ENCODE data around the gene GSN. TPM values are rescaled to one million over a fixed set of nuclear protein-coding genes. Genes with fewer than 3 reads are reported as not detected.

Gene GSN
- total RNA-seq, 4 donors from 2014 or later, result 287 to 1,151 (median 926) TPM

DNA sequence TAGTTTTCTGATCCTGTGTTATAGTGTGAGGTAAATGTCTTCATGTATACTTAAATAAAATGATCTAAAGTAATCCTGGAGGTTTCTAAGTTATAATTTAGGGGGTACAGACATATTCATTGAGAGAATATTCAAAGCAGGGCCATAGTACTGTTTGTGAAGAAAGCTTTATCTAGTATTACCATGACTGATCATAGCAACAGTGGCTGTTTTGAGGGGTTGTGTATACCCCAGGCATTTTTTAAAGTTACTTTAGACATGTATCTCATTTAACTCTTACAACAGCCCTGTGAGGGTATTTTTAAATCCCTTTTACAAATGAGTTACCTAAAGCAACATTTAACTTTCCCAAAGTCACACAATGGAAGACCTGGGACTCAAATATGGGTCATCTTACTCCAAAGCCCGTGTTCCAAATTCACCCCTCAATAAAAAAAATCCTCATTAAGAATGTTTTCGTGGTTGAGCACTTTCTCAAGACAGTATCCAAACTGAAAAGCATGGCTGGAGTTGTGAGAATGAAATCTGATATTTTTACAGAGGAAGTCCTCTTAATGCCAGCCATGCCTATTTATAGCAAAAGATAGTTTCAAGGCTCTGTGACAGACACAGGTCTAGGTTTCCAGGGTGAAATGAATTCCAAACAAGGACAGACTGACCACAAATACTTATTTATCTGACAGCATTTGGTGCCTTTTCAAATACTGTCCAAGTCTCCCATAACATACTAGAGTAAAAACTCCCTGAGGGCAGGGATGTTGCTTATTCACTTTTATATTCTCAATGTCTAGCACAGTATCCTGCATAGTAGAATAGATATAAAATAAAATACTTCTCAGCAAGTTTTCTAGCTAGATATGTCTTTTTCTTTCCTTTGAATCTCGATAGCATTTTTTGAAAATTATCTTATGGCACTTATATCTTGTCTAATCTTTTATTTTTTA lies 91.7 kb downstream of the GSN start:
- TF ChIP-seq POLR2A (IDR thresholded peaks at IDR 0.05), result no peak
- TF ChIP-seq, protein P1, sequence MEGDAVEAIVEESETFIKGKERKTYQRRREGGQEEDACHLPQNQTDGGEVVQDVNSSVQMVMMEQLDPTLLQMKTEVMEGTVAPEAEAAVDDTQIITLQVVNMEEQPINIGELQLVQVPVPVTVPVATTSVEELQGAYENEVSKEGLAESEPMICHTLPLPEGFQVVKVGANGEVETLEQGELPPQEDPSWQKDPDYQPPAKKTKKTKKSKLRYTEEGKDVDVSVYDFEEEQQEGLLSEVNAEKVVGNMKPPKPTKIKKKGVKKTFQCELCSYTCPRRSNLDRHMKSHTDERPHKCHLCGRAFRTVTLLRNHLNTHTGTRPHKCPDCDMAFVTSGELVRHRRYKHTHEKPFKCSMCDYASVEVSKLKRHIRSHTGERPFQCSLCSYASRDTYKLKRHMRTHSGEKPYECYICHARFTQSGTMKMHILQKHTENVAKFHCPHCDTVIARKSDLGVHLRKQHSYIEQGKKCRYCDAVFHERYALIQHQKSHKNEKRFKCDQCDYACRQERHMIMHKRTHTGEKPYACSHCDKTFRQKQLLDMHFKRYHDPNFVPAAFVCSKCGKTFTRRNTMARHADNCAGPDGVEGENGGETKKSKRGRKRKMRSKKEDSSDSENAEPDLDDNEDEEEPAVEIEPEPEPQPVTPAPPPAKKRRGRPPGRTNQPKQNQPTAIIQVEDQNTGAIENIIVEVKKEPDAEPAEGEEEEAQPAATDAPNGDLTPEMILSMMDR (IDR thresholded peaks at IDR 0.05), result no peak
- DNase-seq, result no peak
- Histone ChIP-seq H3K36me3 (peaks cover 0 to 16% (median 0%) of the 10 kb centered on the region in 3 donors), H3K27ac (peak overlapping the region; percentile 3 to 98 (median 68)), H3K4me3 (no peak overlapping the region), H3K4me1 (peaks cover 41 to 100% (median 72%) of the 10 kb centered on the region in 3 donors), H3K9me3 (no peaks in the 10 kb centered on the region), H3K27me3 (no peaks in the 10 kb centered on the region)
- intact Hi-C loops (cut with DNase I), result no loop called here
- 76 to 79% methylated on average over 3 of the region's 3 CpGs for WGBS, 2 donors

DNA sequence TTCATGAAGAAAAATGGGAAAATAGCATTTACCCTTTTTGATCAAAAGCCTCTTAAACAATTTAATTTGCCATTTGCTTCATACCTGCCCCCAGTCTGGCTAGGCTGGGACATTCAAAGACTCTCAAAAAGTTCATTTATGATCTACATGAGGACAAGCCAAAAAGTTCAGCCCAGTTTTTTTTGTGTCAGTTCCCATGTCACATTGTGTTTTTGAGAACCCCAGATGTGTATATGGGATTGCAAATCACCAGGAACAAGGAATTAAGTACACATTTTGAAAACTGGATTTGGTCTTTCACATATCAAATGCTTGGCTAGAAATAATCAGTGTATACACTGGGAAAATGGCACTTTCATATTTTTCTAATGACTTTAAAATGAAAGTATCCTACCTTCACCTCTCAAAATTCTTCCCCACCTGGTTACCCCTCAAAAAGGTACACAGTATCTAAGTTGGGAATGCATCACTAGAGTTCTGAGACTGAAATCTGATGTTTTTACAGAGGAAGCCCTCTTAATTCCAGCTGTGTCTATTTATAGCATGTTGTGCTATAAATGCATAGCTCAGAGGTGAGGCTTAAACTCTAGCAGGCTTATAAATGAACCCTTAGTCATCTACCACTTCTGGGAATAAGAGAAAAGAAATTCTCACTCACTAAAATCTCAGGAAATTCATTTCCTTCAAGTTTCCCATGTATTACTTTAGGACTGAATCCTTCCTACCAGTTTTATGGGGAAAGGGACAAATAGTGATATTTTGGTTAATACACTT lies 92.8 kb downstream of the GSN start:
- no peak for DNase-seq

DNA sequence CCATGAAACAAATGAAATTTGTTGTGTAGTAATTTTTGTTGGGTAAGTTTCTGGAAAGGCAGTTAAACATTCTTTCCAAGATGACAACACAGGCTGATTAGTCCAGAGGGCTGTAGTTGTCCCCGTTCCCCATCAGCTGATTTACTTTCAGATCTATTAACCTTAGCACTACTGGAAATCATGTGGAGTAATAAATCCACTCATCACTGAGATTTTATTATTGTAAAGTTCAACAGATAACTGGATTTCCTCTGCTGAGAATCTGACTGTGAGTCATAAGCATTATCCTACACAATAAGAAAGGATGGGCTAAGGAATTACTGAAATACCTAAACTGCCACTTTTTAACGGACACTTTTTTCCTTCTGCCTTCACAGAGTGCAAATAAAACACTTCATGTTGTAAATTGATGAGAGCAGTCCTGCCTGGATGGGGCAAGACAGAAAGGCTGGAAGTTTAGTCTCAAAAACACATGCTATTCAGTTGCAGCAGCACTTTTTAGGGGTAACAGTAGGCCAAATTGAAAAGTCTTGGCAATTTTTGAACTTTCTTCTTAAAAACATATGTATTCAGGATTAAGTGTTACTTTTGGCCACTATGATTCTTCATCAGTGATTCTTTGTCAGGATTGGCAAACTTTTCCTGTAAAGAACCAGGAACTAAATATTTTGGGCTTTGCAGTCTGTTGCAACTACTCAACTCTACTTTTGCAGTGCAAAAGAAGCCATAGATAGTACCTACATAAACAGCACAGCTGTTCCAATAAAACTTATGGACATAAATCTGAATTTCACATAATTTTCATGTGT lies 95.1 kb downstream of the GSN start:
- Histone ChIP-seq H3K27ac (peak overlapping the region; percentile 63 to 98 (median 92)), H3K4me1 (peaks cover 45 to 100% (median 77%) of the 10 kb centered on the region in 3 donors), H3K4me3 (peak overlapping the region in 1 of 4 donors; percentile 31), H3K9me3 (no peaks in the 10 kb centered on the region), H3K36me3 (no peaks in the 10 kb centered on the region), H3K27me3 (no peaks in the 10 kb centered on the region)
- 6 to 12% methylated on average over 2 of the region's 2 CpGs for WGBS, 2 donors
- intact Hi-C loops (cut with DNase I), result no loop called here
- no peak for DNase-seq
- no peak for TF ChIP-seq POLR2A (IDR thresholded peaks at IDR 0.05)
- TF ChIP-seq, protein P1 (IDR thresholded peaks at IDR 0.05), result no peak

More for the DNA sequence above, 92.8 kb downstream of the GSN start:
- TF ChIP-seq POLR2A (IDR thresholded peaks at IDR 0.05), result no peak
- TF ChIP-seq, protein P1 (IDR thresholded peaks at IDR 0.05), result no peak
- Histone ChIP-seq H3K4me3 (no peak overlapping the region), H3K9me3 (no peaks in the 10 kb centered on the region), H3K4me1 (peaks cover 43 to 100% (median 81%) of the 10 kb centered on the region in 3 donors), H3K36me3 (peaks cover 0 to 4% (median 0%) of the 10 kb centered on the region in 3 donors), H3K27ac (peak overlapping the region; percentile 63 to 98 (median 87)), H3K27me3 (no peaks in the 10 kb centered on the region)
- intact Hi-C loops (cut with DNase I), result no loop called here

DNA sequence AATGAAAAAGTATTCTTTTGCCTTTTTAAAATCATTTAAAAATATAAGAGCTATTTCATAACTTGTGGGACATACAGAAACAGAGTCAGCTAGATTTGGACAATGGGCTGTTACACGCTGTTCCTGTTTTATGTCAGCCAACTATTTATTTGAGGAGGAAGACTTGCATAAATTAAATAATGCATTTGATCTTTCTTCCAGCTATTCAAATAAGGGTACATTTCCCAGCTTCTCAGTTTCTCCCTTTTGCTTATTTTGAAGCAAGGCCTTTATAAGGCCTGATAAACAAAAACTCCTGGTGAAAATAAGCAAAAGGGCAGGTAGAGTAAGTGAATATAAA lies 95.6 kb downstream of the GSN start:
- peak overlapping the region in 1 of 4 donors; percentile 31 for H3K4me3 ChIP-seq
- peaks cover 45 to 100% (median 80%) of the 10 kb centered on the region in 3 donors for H3K4me1 ChIP-seq
- H3K27me3 ChIP-seq, result no peaks in the 10 kb centered on the region
- H3K9me3 ChIP-seq, result no peaks in the 10 kb centered on the region
- DNase-seq, result no peak
- intact Hi-C loops (cut with DNase I), result no loop called here
- TF ChIP-seq, protein P1 (IDR thresholded peaks at IDR 0.05), result no peak
- no peak for TF ChIP-seq POLR2A (IDR thresholded peaks at IDR 0.05)
- WGBS, 2 donors, result 14 to 25% methylated on average over 1 of the region's 1 CpG
- no peaks in the 10 kb centered on the region for H3K36me3 ChIP-seq
- H3K27ac ChIP-seq, result peak overlapping the region; percentile 63 to 98 (median 92)

Measured in esophagus squamous epithelium (tissue), 5 donors.